ENCODE results near the gene TBX3.
"Not testable (repeated sequence)": the region's sequence is repeated elsewhere in the genome, so short reads cannot be mapped to it uniquely, and the experiment has no call there.

Gene TBX3

DNA sequence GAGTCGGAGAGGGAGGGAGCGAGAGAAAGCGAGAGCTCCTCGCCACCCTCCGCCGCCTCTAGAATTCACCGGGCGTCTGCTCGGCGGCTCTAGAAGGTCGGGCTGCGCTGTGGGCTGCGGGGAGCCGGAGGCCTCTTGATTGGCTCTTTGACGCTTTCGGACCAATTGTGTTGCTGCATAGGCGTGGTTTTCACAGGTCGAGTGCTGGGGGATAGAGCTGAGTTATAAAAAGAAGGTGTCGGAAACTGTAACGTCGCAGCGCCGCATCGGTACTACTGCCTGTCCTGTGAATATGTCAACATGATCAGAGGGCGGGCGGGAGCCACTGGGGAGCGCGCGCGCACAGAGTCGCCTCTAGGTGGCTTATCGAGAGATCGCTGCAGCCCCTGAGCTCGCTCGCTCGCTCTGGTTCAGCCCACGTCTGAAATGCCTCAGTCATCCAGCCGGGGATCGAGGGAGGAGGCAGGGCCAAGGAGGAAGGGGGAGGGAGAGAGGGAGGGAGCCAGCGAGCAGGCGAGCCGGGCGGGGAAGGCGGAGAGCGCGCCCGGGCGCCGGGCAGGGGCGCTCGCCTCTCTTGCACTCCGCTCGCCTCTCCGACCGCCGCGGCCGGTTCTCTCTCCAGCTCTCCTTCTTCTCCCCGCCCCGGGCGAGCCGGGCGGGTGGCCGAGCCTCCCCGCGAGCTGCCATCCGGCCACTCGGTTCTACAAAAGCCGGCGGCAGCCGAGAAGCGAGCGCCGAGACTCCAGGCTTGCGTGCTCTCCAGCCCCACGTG, at the start of gene TBX3:
TSS of gene TBX3 (minus strand) at position 78 of the 772 bp plus-strand sequence. CDS start 975 bp downstream, outside the sequence.
- DNase-seq, result peak; percentile 17

GRCh38 chr12:114732426-114733030, 48.6 kb upstream of the TBX3 start:
- no peak for DNase-seq

DNA sequence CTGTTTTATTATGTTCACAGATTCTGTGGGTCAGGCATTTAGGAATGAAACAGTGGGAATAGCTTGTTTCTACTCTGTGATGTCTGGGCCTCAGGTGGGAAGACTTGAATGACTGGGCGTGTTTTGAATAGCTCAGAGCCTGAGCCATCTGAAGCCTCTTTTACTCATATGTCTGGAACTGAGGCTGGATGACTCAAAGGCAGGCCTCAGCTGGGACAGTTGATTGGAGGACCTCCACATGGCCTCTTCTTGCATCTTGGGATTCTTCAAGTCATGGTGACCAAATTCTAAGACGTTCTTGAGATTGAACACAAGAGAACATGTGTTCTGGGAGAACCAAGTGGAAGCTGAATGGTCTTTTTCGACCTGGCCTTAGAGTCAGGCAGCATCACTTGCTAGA, 45.8 kb upstream of the TBX3 start:
- no peak for DNase-seq

DNA sequence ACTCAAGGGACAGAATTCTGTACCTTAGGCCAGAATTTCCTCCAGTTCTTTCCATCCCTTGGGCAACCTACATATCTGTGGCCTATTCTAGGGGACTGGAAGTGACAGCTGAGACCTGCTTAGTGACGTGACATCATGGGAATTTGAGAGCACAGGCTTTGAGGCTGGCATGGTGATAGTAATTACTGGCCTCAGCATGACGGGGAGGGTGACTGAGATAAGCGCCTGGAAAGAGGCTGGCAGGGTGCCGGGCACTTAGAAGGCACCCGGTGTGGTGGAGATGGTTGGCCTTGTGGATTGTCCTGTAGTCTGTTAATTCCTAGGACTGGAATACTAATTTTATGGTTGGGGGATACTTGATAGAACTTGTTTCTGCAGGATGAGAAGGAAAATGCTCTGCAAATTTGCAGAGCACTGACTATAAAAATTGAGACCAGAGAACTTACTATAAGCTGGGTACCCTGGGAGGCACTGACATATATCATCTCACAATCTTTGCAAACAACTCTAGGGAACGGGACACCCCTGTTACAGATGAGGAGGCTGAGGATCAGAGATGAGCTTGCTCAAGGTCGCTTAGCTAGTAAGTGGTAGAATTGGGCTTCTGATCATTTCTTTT, 42.2 kb upstream of the TBX3 start:
- DNase-seq, result no peak

- not testable (repeated sequence) for DNase-seq
These were observed 38.2 kb upstream of the TBX3 start for GRCh38 chr12:114722176-114722575.

GRCh38 chr12:114721266-114721665, 37.3 kb upstream of the TBX3 start:
- DNase-seq, result no peak

DNA sequence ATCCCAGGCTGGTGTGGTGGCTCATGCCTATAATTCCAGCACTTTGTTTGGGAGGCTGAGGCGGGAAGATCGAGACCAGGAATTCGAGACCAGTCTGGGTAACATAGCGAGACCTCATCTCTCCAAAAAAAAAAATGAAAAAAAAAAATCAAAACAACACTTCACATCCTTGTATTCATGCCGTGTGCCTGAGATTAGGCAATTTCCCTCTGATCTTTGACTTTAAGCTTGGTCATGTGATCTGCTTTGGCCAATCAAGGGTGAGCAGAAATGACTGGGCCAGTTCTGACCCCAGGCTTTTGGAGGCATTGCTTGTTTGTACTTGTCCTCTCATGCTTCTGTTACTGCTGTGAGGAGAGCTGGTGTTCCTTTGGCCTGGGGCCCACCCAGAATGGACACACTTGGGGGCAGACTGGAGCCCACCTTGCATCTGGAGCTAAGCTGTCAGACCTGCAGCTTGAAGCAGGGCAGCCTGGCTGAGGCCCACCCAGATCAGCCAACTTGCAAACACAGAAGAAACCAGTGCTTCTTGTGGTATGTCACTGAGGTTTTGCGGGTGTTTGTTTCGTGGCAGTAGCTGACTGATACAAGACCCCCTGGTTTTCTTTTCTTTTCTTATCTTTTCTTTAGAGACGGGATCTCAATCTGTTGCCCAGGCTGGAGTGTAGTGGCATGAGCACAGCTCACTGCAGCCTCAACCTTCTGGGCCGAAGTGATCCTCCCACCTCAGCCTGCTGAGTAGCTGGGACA, 29.7 kb upstream of the TBX3 start:
- no peak for DNase-seq

- no peak for DNase-seq
These were observed 27.7 kb upstream of the TBX3 start for GRCh38 chr12:114711689-114712152.

DNA sequence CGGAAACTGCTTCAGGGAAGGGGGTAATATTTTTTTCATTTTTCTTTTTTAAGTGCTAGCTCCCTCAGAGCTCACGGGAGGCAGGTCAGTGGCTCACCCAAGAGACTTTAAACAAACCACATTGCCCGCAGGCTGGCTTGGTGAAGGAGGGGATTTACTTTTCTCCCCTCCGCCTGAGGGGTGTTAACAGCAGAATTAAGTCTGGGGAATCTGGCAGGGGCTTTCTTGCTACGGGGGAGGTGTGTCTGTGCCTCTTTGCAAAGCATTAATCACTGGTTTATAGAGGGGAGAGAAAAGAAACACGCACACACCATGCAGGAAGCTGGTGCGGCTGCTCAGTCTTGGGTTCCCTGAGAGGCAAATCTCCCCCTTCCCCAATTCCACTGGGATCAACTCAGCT, 26.2 kb upstream of the TBX3 start:
- no peak for DNase-seq

GRCh38 chr12:114709112-114709511, 25.1 kb upstream of the TBX3 start:
- DNase-seq, result no peak

- DNase-seq, result not testable (repeated sequence)
These were observed 24.6 kb upstream of the TBX3 start for GRCh38 chr12:114708598-114708997.

DNA sequence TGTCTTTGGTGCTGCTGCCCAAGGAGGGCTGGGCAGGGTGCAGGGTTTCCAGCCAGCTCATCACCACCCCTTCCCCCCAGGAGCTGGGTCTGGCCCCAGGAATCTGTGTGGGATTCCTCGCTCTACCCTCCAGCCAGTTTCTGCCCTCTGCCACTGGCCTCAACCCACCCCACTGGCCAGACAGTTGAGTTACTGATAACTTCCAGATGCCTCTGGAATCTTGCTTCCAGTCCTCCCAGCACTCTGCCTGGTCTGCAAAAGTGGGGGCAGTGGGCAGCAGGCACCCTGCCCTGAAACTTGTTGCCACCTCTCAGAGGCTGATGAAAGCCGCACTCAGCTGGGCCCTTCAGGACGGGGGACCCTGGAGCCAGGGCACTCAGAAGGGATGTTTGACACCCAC, 20.1 kb upstream of the TBX3 start:
- no peak for DNase-seq

- no peak for DNase-seq
These were observed 19.1 kb upstream of the TBX3 start for GRCh38 chr12:114703060-114703493.

DNA sequence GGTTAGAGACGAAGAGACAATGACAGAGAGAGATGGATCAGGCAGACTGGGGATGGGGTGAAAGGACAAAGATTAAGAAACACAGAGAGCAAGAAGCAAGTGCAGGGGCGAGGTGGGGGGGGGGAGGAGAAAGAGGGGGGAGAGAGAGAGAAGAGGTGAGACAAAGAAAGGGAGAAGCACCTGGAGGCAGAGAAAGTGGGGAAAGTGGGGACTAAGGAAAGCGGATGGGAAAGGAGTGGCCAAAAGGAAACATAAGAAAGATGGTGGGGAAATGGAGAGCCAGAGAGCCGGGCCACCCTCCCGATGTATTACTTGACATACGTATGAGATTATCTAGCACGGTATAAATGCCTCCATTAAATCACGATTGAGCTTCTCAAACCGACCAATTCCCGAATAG, 18.5 kb upstream of the TBX3 start:
- no peak for DNase-seq

DNA sequence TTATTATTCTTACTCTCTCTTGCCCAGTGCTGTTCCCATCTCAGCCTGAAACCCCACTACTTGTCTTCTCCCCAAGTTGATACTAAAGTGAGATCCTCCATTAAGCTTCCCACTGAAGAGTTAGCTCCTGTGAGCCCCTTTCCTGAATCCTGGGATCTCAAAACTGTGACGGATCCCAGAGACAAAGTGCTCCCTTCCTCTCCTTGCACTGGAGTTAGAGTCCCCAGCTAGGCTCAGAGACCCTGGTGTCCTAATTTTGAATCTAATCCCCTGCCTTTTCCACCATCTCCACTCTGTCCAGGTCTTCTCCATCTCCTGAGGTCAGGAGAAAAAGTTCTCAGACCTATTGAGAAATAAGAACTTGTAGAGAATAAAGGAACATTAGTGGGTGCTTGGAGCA, 17.6 kb upstream of the TBX3 start:
- no peak for DNase-seq

GRCh38 chr12:114701104-114701414, 17.1 kb upstream of the TBX3 start:
- no peak for DNase-seq

DNA sequence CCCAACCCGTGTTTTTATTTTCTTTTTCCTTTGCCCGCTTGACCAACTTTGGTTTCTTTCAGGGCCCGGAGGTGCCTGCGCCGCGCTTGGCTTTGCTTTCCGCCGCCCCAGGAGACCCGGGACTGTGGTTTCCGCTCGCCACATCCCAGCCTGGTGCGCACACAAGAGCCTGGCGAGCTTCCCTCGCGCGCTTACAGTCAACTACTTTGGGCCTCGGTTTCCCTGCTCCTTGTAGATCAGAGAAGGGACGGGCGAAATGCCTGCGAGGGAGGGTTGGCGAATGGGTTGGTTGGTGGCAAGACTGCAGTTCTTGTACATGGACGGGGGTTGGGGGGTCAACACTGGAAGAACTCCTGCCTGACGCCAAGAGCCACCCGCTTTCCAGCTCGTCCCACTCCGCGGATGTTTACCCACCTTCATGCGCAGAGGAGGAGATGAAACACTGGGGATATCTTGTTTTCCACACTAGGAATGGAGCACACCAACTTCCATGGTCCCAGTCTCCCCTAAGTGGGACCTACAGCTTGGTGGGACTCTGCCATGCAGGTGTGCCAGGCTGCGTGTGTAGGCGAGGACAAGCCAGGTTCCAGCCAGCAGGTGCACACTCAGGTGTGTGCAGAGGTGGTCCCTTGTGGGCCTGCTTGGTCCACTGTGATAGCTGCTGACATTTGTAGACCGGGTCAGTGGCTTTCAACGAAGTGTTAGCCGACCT, 16.6 kb upstream of the TBX3 start:
- no peak for DNase-seq

GRCh38 chr12:114698566-114699163, 14.7 kb upstream of the TBX3 start:
- no peak for DNase-seq

DNA sequence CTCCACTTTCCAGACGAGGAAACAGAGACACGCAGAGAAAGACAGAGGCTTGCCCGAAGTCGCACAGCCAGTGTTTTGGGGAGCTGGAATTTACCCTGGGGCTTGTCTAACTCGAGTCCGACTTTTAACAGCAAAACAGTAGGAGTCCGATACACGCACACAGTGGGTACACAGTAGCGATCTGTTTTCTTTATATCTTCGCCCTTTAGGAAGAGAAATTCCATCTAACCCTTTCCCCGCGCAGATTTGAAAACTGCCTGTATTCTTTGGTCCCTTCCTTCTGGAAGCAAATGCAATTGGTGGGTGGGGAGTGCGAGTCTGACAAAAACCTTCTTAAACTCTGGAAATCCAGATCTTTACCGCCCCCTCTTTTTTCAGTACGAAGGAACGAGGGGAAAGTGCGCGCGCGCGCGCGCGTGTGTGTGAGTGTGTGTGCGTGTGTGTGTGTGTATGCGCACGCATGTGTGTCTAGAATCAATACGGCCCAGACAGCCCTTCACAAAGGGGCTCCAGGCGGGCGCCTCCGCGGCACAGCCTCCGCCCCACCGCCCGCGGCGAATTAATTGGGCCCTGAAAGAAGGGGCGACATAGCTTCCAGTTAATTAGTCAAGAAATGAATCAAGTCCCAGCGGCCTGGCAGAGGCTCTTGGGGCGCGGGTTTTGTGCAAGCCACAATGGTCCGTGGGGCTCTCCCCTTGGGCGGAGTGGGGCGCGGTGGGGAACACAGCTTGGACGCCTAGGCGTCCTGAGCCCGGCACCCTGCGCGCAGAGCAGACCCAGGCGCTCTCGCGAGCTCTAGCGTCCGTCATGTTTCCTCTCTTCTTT, 14.0 kb upstream of the TBX3 start:
- DNase-seq, result no peak

- no peak for DNase-seq
These were observed 13.3 kb upstream of the TBX3 start for GRCh38 chr12:114697243-114697716.

Measured in CD4-positive, alpha-beta T cell treated with Interleukin-6 for 4 hours (primary cell).